Measurements from ENCODE around the gene LMNA. TPM values are rescaled to one million over a fixed set of nuclear protein-coding genes. Genes with fewer than 3 reads are reported as not detected.

Gene LMNA
- total and polyA plus RNA-seq, 9 donors = 50.1 to 609 (median 360) TPM

DNA sequence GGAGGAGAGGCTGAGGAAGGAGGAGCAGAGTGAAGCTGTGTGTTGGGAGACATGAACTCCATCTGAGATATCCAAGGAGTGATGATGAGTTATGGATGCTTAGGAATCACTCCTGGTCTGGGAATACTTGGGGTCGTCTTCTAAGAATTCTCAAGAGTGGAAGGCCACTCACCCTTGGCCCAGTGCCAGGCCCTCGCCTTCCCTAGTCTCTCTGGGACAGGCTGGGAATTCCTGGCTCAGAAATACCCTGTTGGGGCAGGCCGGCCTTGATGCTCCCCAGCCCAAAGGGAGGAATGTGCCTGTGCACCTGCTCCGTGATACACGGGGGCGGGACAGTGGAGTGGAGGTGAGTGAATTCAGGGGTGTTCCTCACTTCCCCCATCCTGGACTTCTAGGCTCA is 12.6 kb upstream of the LMNA start:
- Histone ChIP-seq H3K27ac (peak overlapping the region in 1 of 2 donors; percentile 32), H3K27me3 (no peaks in the 10 kb centered on the region), H3K4me3 (no peak overlapping the region), H3K36me3 (no peaks in the 10 kb centered on the region), H3K4me1 (ENCODE audit: insufficient read depth) (peaks cover 41% of the 10 kb centered on the region), H3K9me3 (no peaks in the 10 kb centered on the region)
- peak in 2 of 5 donors; percentile 67 for DNase-seq
- 57 to 64% (median 59%) methylated on average over 6 of the region's 6 CpGs for WGBS, 3 donors
- intact Hi-C loops (cut with DNase I) = no loop called here
- no peak for TF ChIP-seq EP300 (IDR thresholded peaks at IDR 0.05)
- TF ChIP-seq POLR2A (IDR thresholded peaks at IDR 0.05) = no peak
- TF ChIP-seq, protein P1, sequence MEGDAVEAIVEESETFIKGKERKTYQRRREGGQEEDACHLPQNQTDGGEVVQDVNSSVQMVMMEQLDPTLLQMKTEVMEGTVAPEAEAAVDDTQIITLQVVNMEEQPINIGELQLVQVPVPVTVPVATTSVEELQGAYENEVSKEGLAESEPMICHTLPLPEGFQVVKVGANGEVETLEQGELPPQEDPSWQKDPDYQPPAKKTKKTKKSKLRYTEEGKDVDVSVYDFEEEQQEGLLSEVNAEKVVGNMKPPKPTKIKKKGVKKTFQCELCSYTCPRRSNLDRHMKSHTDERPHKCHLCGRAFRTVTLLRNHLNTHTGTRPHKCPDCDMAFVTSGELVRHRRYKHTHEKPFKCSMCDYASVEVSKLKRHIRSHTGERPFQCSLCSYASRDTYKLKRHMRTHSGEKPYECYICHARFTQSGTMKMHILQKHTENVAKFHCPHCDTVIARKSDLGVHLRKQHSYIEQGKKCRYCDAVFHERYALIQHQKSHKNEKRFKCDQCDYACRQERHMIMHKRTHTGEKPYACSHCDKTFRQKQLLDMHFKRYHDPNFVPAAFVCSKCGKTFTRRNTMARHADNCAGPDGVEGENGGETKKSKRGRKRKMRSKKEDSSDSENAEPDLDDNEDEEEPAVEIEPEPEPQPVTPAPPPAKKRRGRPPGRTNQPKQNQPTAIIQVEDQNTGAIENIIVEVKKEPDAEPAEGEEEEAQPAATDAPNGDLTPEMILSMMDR (IDR thresholded peaks at IDR 0.05) = no peak

DNA sequence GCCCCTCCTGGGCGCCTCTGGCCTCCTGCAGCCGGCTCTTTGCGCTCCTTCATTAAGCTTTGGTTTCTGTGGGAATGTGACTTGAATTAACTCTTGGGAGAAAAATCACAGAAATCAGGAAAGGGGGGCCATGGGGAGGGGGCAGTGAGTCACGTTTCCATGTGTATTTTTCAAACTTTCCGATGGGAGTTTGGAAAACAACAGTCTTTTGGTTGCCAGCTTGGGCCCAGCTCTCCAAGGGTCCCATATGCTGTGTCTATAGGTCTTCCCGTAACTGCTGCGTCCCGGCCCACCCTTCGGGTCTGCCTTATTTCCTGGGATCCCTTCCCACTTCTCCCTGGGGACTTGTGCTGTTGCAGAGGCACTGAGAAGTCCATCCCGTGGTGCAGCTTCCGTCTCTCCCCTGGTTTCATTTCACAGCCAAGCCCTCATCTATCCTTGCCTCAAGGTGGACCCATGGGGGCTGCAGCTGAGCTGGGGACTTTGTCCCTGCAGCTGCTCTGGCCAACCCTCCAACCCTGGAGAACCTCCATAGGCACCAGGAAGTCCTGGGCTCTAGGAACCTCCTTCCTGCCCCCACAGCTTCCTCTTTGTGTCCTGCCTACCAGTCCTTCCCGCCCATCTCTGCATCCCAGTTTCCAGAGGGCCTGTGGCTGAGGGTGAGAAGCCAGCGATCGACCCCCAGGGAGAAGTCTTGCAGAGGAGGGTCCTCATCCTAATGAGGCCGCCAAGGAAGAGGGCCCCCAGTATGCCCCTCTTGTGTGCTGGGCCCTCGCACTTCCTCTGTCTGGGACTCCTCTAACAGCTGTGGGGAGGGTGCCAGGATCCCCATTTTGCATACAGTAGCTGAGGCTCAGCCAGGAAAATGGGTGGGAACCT is 11.6 kb upstream of the LMNA start:
- Histone ChIP-seq H3K36me3 (no peaks in the 10 kb centered on the region), H3K27ac (peak overlapping the region; percentile 32 to 96), H3K27me3 (no peaks in the 10 kb centered on the region), H3K4me1 (ENCODE audit: insufficient read depth) (peaks cover 40% of the 10 kb centered on the region), H3K9me3 (no peaks in the 10 kb centered on the region), H3K4me3 (no peak overlapping the region)
- WGBS, 3 donors = 49 to 54% (median 51%) methylated on average over 16 of the region's 16 CpGs
- peak in 2 of 5 donors; percentile 58 for DNase-seq
- intact Hi-C loops (cut with DNase I) = no loop called here
- TF ChIP-seq, protein P1 (IDR thresholded peaks at IDR 0.05) = no peak

DNA sequence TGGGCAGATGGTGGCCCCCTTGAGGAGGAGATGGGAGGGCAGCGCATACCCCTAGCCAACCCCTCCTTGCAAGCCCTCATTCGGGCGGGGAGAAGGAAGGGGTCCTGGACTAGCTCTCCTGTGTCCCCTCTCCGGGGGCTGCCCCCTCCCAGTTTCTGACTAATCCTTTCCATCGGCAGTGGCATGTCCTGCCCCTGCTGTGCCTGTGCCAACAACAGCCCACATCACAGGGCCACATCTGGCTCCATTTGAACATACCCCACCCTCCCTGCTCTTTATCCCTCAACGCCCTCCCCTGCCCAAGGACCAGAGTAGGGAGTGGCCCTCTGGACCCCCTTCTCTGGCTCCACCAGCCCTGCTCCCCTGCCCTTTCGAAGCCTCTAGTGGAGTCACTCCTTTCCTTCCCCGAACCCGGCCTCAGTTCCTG is 11.0 kb upstream of the LMNA start:
- Histone ChIP-seq H3K4me3 (no peak overlapping the region), H3K9me3 (no peaks in the 10 kb centered on the region), H3K27me3 (no peaks in the 10 kb centered on the region), H3K27ac (peak overlapping the region; percentile 90 to 96), H3K36me3 (no peaks in the 10 kb centered on the region), H3K4me1 (ENCODE audit: insufficient read depth) (peaks cover 40% of the 10 kb centered on the region)
- 56 to 63% (median 61%) methylated on average over 9 of the region's 9 CpGs for WGBS, 3 donors
- peak in 4 of 5 donors; percentile 59 to 65 (median 62) for DNase-seq
- intact Hi-C loops (cut with DNase I) = no loop called here
- no peak for TF ChIP-seq EP300 (IDR thresholded peaks at IDR 0.05)
- no peak for TF ChIP-seq POLR2A (IDR thresholded peaks at IDR 0.05)
- TF ChIP-seq, protein P1 (IDR thresholded peaks at IDR 0.05) = no peak

GRCh38 chr1:156104065-156104810 is 10.3 kb upstream of the LMNA start:
- TF ChIP-seq EP300 (IDR thresholded peaks at IDR 0.05) (no peak), POLR2A (IDR thresholded peaks at IDR 0.05) (peak; percentile 25)
- intact Hi-C loops (cut with DNase I) = no loop called here
- WGBS, 3 donors = 28 to 34% (median 31%) methylated on average over 15 of the region's 15 CpGs
- no peaks in the 10 kb centered on the region for H3K36me3 ChIP-seq
- peak; percentile 71 to 84 (median 83) for DNase-seq
- H3K27me3 ChIP-seq = no peaks in the 10 kb centered on the region
- no peak overlapping the region for H3K4me3 ChIP-seq
- H3K4me1 ChIP-seq (ENCODE audit: insufficient read depth) = peaks cover 41% of the 10 kb centered on the region
- no peaks in the 10 kb centered on the region for H3K9me3 ChIP-seq
- peak overlapping the region; percentile 90 to 96 for H3K27ac ChIP-seq

All from ovary (tissue), 9 donors.